ENCODE results near the gene NPAT.

The NPAT gene

GRCh38 chr11:108222574-108223347 lies at the start of gene NPAT, which contains the start of gene ATM:
Gene NPAT, minus strand, starts transcription at chr11:108222638. Its CDS starts 102 bp downstream, at chr11:108222536.
Gene ATM, plus strand, starts transcription at chr11:108223067. Its CDS starts 4,558 bp downstream, at chr11:108227625.
- peak; percentile 97 to 98 for DNase-seq (ENCODE audit: low read depth in 1 of 2, low spot score in 1 of 2)

GRCh38 chr11:108269583-108269982 lies 47.1 kb upstream of the NPAT start:
- DNase-seq (ENCODE audit: low read depth in 1 of 2, low spot score in 1 of 2) = no peak

GRCh38 chr11:108253176-108253575 lies 30.7 kb upstream of the NPAT start:
- no peak for DNase-seq (ENCODE audit: low read depth in 1 of 2, low spot score in 1 of 2)

GRCh38 chr11:108246885-108247284 lies 24.4 kb upstream of the NPAT start:
- no peak for DNase-seq (ENCODE audit: low read depth in 1 of 2, low spot score in 1 of 2)

GRCh38 chr11:108246308-108246707 lies 23.9 kb upstream of the NPAT start:
- DNase-seq (ENCODE audit: low read depth in 1 of 2, low spot score in 1 of 2) = no peak

- no peak for DNase-seq (ENCODE audit: low read depth in 1 of 2, low spot score in 1 of 2)
These were observed 20.0 kb upstream of the NPAT start for GRCh38 chr11:108242422-108242821.

GRCh38 chr11:108241330-108242037 lies 19.0 kb upstream of the NPAT start:
- no peak for DNase-seq (ENCODE audit: low read depth in 1 of 2, low spot score in 1 of 2)

- DNase-seq (ENCODE audit: low read depth in 1 of 2, low spot score in 1 of 2) = no peak
These were observed 16.6 kb upstream of the NPAT start for GRCh38 chr11:108239076-108239475.

- no peak for DNase-seq (ENCODE audit: low read depth in 1 of 2, low spot score in 1 of 2)
These were observed 14.6 kb upstream of the NPAT start for GRCh38 chr11:108237058-108237481.

GRCh38 chr11:108235633-108236032 lies 13.2 kb upstream of the NPAT start:
- DNase-seq (ENCODE audit: low read depth in 1 of 2, low spot score in 1 of 2) = no peak

- DNase-seq (ENCODE audit: low read depth in 1 of 2, low spot score in 1 of 2) = no peak
These were observed 12.8 kb upstream of the NPAT start for GRCh38 chr11:108235192-108235591.

- no peak for DNase-seq (ENCODE audit: low read depth in 1 of 2, low spot score in 1 of 2)
These were observed 11.0 kb upstream of the NPAT start for GRCh38 chr11:108233277-108233945.

GRCh38 chr11:108228251-108228650 lies 5.8 kb upstream of the NPAT start:
- DNase-seq (ENCODE audit: low read depth in 1 of 2, low spot score in 1 of 2) = no peak

- DNase-seq (ENCODE audit: low read depth in 1 of 2, low spot score in 1 of 2) = no peak
These were observed 3.6 kb upstream of the NPAT start for GRCh38 chr11:108226036-108226435.

- no peak for DNase-seq (ENCODE audit: low read depth in 1 of 2, low spot score in 1 of 2)
These were observed 2.7 kb upstream of the NPAT start for GRCh38 chr11:108224911-108225786.

GRCh38 chr11:108224366-108224765 lies 1.9 kb upstream of the NPAT start:
- DNase-seq (ENCODE audit: low read depth in 1 of 2, low spot score in 1 of 2) = no peak

- no peak for DNase-seq (ENCODE audit: low read depth in 1 of 2, low spot score in 1 of 2)
These were observed 1.1 kb upstream of the NPAT start for GRCh38 chr11:108223348-108224149.

- DNase-seq (ENCODE audit: low read depth in 1 of 2, low spot score in 1 of 2) = no peak
These were observed 396 bp downstream of the NPAT start for GRCh38 chr11:108221911-108222573.

GRCh38 chr11:108221371-108221770 lies 1.1 kb downstream of the NPAT start:
- no peak for DNase-seq (ENCODE audit: low read depth in 1 of 2, low spot score in 1 of 2)
